Aorta (tissue), 5 donors: Measurements from ENCODE around the gene FLT1. TPM values are rescaled to one million over a fixed set of nuclear protein-coding genes. Genes with fewer than 3 reads are reported as not detected.

Experiments used
- ATAC-seq: fragments of 200-7000 bp; cut with Tn5 transposase; one replicate; pipeline ENCODE4 v1.9.1; 2022; ENCODE audit warnings: moderate library complexity; ENCODE audit not compliant: low FRiP score
- DNase-seq, 2 donors: peaks; one replicate each; pipeline ENCODE4 v3.0.0-alpha.2; 2020
- H3K27ac ChIP-seq, 2 donors: one replicate each; pipeline ENCODE4 v1.5.1; 2013; ENCODE audit warnings: low read length in 2 of 2, mild to moderate bottlenecking in 2 of 2, moderate library complexity in 2 of 2, control low read depth in 1 of 2, inconsistent platforms in 1 of 2, low read depth in 1 of 2
- H3K27me3 ChIP-seq, 2 donors: one replicate each; pipeline ENCODE4 v1.6.1; 2013; ENCODE audit warnings: control low read depth in 1 of 2, low read length in 1 of 2, mild to moderate bottlenecking in 1 of 2, moderate library complexity in 1 of 2; ENCODE audit not compliant: insufficient read depth in 2 of 2, control insufficient read depth in 1 of 2
- H3K36me3 ChIP-seq, 2 donors: one replicate each; pipeline ENCODE4 v1.6.1; 2013; ENCODE audit warnings: control low read depth in 1 of 2, low read length in 1 of 2, mild to moderate bottlenecking in 1 of 2; ENCODE audit not compliant: insufficient read depth in 2 of 2, control insufficient read depth in 1 of 2
- H3K4me1 ChIP-seq, 2 donors: one replicate each; pipeline ENCODE4 v1.6.1; 2013; ENCODE audit warnings: low read length in 2 of 2, control low read depth in 1 of 2, mild to moderate bottlenecking in 1 of 2, moderate library complexity in 1 of 2; ENCODE audit not compliant: insufficient read depth in 2 of 2, control insufficient read depth in 1 of 2
- H3K4me3 ChIP-seq, 2 donors: one replicate each; pipeline ENCODE4 v1.5.1; 2013; ENCODE audit warnings: low read length in 2 of 2, control low read depth in 1 of 2, mild to moderate bottlenecking in 1 of 2
- H3K9me3 ChIP-seq: one replicate; pipeline ENCODE4 v1.6.1; 2013; ENCODE audit warnings: mild to moderate bottlenecking, low read length; ENCODE audit not compliant: control insufficient read depth
- WGBS, 2 donors: extraction: QIAGEN DNeasy Blood & Tissue Kit; methylation state at CpG; one replicate each; pipeline ENCODE4 v1.1.7; 2013; 5-methylcytosine and 5-hydroxymethylcytosine counted together
- intact Hi-C, 2 donors: fragments of 100-400 bp; cut with DNase I; formaldehyde crosslinking; loops; one replicate each; pipeline versions ENCODE4 v1.14.2 to v1.15.0; 2022
- polyA plus RNA-seq, 2 donors: library from polyadenylated mRNA; stranded (reverse); fragments of 200-250 nt; gene quantifications; one replicate each; pipeline ENCODE4 v1.2.3, GENCODE V29; 2013
- total RNA-seq, 2 donors: library from RNA; stranded (reverse); fragmentation: NEBNext Ultra II Directional; extraction: Animal tissue kit (Norgen Biotek cat#: 25700); gene quantifications; one replicate each; pipeline ENCODE4 v1.2.1, GENCODE V29; 2021
- donor health status: healthy with polysubstance abuse.
- donor health status: Bipolar disorder and iron deficiency.
- donor health status: DM: no; HTN: no; CAD: no.
- donor health status: DM: no; HTN: no; CAD: no.
- donor health status: DM: yes; HTN: yes; CAD: no.

The FLT1 gene
- total and polyA plus RNA-seq, 4 donors, result 0.38 to 62.8 (median 16.7) TPM

- Histone ChIP-seq H3K27me3 (no peaks in the 10 kb centered on the region), H3K36me3 (no peaks in the 10 kb centered on the region), H3K4me3 (no peak overlapping the region), H3K9me3 (no peaks in the 10 kb centered on the region), H3K27ac (no peak overlapping the region), H3K4me1 (no peaks in the 10 kb centered on the region)
- WGBS, 2 donors, result 8 to 15% methylated on average over 18 to 21 of the region's 21 CpGs
- intact Hi-C loops, result no loop called here
- ATAC-seq (peak; percentile 65), DNase-seq (no peak)
These were observed 43.3 kb downstream of the FLT1 start for GRCh38 chr13:28451482-28452217.

GRCh38 chr13:28449826-28450773 lies 44.8 kb downstream of the FLT1 start:
- Histone ChIP-seq H3K27me3 (no peaks in the 10 kb centered on the region), H3K36me3 (no peaks in the 10 kb centered on the region), H3K4me3 (no peak overlapping the region), H3K27ac (no peak overlapping the region), H3K4me1 (no peaks in the 10 kb centered on the region), H3K9me3 (no peaks in the 10 kb centered on the region)
- 61 to 73% methylated on average over 8 of the region's 8 CpGs for WGBS, 2 donors
- intact Hi-C loops, result no loop called here
- ATAC-seq, result peak; percentile 29
- DNase-seq, result no peak

DNA sequence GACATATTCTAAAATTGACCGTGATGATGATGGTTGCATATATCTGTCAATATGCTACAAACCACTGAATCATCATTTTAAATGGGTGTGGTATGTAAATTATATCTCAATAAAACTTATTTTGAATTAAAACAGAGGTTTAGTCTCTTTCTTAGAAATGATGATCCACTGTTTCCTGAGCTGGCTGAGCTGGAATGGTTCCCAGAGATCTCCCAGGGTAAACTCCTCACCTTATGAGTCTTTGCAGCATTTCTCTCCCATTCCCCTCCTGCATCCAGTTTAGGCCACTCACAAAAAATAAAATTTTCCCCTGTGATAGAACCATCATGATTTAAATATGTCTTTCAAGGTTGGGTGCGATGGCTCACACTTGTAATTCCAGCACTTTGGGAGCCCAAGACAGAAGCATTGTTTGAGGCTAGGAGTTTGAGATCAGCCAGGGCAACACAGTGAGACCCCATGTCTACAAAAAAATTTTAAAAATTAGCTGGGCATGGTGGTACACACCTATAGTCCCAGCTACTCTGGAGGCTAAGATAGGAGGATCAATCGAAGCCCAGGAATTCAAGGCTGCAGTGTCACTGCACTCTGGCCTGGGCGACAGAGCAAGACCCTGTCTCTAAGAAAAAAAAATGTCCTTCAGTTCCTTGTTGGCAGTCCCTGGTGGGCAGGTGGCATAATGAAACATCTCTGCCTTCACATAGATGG lies 46.1 kb downstream of the FLT1 start:
- Histone ChIP-seq H3K4me3 (no peak overlapping the region), H3K36me3 (no peaks in the 10 kb centered on the region), H3K27ac (no peak overlapping the region), H3K9me3 (peaks cover 2% of the 10 kb centered on the region), H3K4me1 (no peaks in the 10 kb centered on the region), H3K27me3 (no peaks in the 10 kb centered on the region)
- intact Hi-C loops, result no loop called here
- DNase-seq (no peak), ATAC-seq (no peak)
- WGBS, 2 donors, result 97 to 98% methylated on average over 4 of the region's 4 CpGs

DNA sequence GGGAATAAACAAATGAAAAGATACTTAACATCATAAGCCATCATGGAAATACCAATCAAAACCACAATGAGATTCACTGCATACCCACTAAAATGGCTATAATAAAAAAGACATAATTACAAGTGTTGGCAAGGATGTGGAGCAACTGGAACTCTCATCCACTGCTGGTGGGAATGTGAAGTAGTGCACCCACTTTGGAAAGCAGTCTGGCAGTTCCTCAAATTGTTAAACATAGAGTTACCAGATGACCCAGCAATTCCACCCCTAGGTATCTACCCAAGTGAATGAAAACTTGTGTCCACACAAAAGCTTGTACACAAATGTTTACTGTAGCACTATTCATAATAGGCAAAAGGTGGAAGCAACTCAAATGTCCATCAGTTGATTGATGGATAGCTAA lies 46.9 kb downstream of the FLT1 start:
- intact Hi-C loops, result no loop called here
- H3K27me3 ChIP-seq, result no peaks in the 10 kb centered on the region
- no peak for DNase-seq

DNA sequence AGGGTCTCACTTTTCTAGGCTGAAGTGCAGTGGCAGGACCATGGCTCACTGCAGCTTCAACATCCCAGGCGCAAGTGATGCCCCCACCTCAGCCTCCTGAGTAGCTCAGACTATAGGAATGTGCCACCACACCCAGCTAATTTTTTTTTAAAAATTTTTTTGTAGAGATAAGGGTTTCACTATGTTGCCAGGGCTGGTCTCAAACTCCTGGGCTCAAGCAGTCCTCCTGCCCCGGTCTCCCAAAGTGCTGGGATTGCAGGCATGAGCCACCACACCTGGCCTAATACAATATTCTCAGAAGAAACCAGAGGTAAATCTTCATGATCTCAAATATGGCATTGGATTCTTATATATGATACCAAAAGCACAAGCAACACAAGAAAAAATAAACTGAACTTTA lies 47.7 kb downstream of the FLT1 start:
- Histone ChIP-seq H3K27ac (no peak overlapping the region), H3K9me3 (peaks cover 4% of the 10 kb centered on the region), H3K4me3 (no peak overlapping the region), H3K4me1 (no peaks in the 10 kb centered on the region), H3K36me3 (no peaks in the 10 kb centered on the region), H3K27me3 (no peaks in the 10 kb centered on the region)
- WGBS, 2 donors, result 96 to 97% methylated on average over 2 of the region's 2 CpGs
- DNase-seq, result no peak
- intact Hi-C loops, result no loop called here
- no peak for ATAC-seq

More for the DNA sequence above, 46.9 kb downstream of the FLT1 start:
- H3K4me1 ChIP-seq, result no peaks in the 10 kb centered on the region
- ATAC-seq, result no peak
- H3K4me3 ChIP-seq, result no peak overlapping the region
- H3K9me3 ChIP-seq, result peaks cover 2% of the 10 kb centered on the region
- H3K36me3 ChIP-seq, result no peaks in the 10 kb centered on the region
- no peak overlapping the region for H3K27ac ChIP-seq

- Histone ChIP-seq H3K4me3 (no peak overlapping the region), H3K27me3 (no peaks in the 10 kb centered on the region), H3K27ac (no peak overlapping the region), H3K36me3 (no peaks in the 10 kb centered on the region), H3K4me1 (no peaks in the 10 kb centered on the region), H3K9me3 (peaks cover 4% of the 10 kb centered on the region)
- 27 to 36% methylated on average over 3 of the region's 3 CpGs for WGBS, 2 donors
- no peak for DNase-seq
- intact Hi-C loops, result no loop called here
- ATAC-seq, result no peak
These were observed 52.1 kb downstream of the FLT1 start for GRCh38 chr13:28442839-28443238.

DNA sequence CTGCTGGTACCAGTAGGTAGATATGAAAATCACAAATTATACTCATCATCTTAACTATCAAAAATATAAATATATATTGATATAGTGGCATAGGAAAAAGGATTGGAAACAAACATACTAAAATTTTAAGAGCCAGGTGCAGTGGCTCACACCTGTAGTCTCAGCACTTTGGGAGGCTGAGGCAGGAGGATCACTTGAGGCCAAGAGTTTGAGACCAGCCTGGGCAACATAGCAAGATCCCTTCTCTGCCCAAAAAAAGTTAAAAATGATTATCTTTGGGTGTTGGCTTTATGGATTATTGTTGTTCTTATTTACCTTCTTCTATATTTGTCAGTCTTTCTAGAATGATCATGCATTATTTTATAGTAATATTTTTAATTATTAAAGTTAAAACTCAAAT lies 53.4 kb downstream of the FLT1 start:
- peaks cover 4% of the 10 kb centered on the region for H3K9me3 ChIP-seq
- intact Hi-C loops, result no loop called here
- no peaks in the 10 kb centered on the region for H3K27me3 ChIP-seq
- H3K4me1 ChIP-seq, result no peaks in the 10 kb centered on the region
- ATAC-seq (no peak), DNase-seq (no peak)
- H3K36me3 ChIP-seq, result no peaks in the 10 kb centered on the region
- H3K27ac ChIP-seq, result no peak overlapping the region
- no peak overlapping the region for H3K4me3 ChIP-seq

GRCh38 chr13:28440774-28441504 lies 54.0 kb downstream of the FLT1 start:
- Histone ChIP-seq H3K4me3 (no peak overlapping the region), H3K9me3 (peaks cover 4% of the 10 kb centered on the region), H3K36me3 (no peaks in the 10 kb centered on the region), H3K27ac (no peak overlapping the region), H3K27me3 (no peaks in the 10 kb centered on the region), H3K4me1 (no peaks in the 10 kb centered on the region)
- WGBS, 2 donors, result 83 to 88% methylated on average over 4 of the region's 4 CpGs
- ATAC-seq (no peak), DNase-seq (no peak)
- intact Hi-C loops, result no loop called here
